Measurements from ENCODE around the gene ARL6IP1.

The ARL6IP1 gene

DNA sequence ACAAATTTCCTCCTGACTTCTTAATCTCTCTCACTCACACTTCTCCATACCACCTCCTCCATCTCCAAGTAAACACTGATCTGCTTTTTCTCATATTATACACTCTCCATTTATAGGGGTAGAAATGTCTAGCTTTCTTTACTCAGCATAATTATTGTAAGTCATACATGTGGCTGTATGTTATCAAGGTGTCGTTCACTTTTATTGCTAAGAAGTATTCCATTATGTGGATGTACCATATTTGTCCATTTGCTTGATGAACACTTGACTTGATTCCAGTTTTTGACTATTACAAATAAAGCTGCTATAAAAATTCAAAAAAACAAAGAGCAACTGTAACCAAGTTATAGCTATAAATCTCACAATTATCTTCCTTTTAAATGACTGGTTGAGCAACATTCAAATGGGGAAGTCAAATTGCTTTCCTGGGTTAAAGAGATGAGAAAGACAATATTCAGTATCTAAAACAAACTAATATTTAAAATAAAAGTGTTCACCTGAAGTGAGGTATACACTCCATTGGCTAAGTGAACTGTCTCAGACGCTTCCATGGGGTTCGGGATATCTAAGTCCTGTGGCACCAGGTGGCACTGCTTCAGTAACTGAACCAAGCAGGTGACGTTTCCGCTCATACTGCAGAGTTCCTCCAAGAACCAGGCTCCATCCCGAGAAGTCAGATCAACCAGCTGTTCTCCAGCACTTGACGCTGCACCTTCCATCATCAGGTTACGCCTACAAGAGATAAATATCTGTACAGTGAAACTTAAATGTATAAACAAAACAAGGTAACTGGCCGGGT, 32.6 kb upstream of the ARL6IP1 start:
- CTCF ChIA-PET, result interaction anchor here (0.9 to 2.9 kb wide), 3 partner anchors 13 to 112 kb away, joined by 3 to 10 read pairs (median 4); partner anchors contain the start of gene ARL6IP1
- TF ChIP-seq ZNF785 (tag by site-specific recombination; IDR thresholded peaks at IDR 0.05) (no peak), ZNF10 (tag by site-specific recombination; IDR thresholded peaks at IDR 0.05) (0 out of 2 replicates have a peak, but pooled peaks have one; percentile 43)
- TF ChIP-seq, protein P1, sequence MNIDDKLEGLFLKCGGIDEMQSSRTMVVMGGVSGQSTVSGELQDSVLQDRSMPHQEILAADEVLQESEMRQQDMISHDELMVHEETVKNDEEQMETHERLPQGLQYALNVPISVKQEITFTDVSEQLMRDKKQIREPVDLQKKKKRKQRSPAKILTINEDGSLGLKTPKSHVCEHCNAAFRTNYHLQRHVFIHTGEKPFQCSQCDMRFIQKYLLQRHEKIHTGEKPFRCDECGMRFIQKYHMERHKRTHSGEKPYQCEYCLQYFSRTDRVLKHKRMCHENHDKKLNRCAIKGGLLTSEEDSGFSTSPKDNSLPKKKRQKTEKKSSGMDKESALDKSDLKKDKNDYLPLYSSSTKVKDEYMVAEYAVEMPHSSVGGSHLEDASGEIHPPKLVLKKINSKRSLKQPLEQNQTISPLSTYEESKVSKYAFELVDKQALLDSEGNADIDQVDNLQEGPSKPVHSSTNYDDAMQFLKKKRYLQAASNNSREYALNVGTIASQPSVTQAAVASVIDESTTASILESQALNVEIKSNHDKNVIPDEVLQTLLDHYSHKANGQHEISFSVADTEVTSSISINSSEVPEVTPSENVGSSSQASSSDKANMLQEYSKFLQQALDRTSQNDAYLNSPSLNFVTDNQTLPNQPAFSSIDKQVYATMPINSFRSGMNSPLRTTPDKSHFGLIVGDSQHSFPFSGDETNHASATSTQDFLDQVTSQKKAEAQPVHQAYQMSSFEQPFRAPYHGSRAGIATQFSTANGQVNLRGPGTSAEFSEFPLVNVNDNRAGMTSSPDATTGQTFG (tag by site-specific recombination; IDR thresholded peaks at IDR 0.05; ENCODE audit: borderline replicate concordance), result no peak
- no peaks in the 10 kb centered on the region for H3K9me3 ChIP-seq (ENCODE audit: control insufficient read depth, insufficient read depth, low read depth, low read length)
- H3K4me1 ChIP-seq (ENCODE audit: control insufficient read depth, insufficient read depth, low read length), result no peaks in the 10 kb centered on the region
- no peak overlapping the region for H3K27ac ChIP-seq (ENCODE audit: extremely low read depth, low read depth, low read length)
- H3K36me3 ChIP-seq (ENCODE audit: control insufficient read depth in 2 of 2, insufficient read depth in 1 of 2, low read length in 2 of 2), result peaks cover 22 to 94% of the 10 kb centered on the region in 2 experiments
- POLR2A ChIA-PET, result interaction anchor here (1.6 kb wide), 1 partner anchor 32 kb away, joined by 5 read pairs; the partner anchor contains the start of gene ARL6IP1
- H3K4me3 ChIP-seq (ENCODE audit: low read depth, low read length), result no peak overlapping the region

- Histone ChIP-seq H3K4me3 (ENCODE audit: low read depth, low read length) (no peak overlapping the region), H3K27ac (ENCODE audit: extremely low read depth, low read depth, low read length) (no peak overlapping the region), H3K36me3 (ENCODE audit: control insufficient read depth in 2 of 2, insufficient read depth in 1 of 2, low read length in 2 of 2) (peaks cover 27 to 94% of the 10 kb centered on the region in 2 experiments), H3K4me1 (ENCODE audit: control insufficient read depth, insufficient read depth, low read length) (no peaks in the 10 kb centered on the region), H3K9me3 (ENCODE audit: control insufficient read depth, insufficient read depth, low read depth, low read length) (no peaks in the 10 kb centered on the region)
- no peak for TF ChIP-seq ZBTB49 (tag by site-specific recombination; IDR thresholded peaks at IDR 0.05; ENCODE audit: low read depth)
- no peak for TF ChIP-seq SP3 (tag by site-specific recombination; IDR thresholded peaks at IDR 0.05)
- TF ChIP-seq ZNF114 (tag by site-specific recombination; IDR thresholded peaks at IDR 0.05), result no peak
- no peak for TF ChIP-seq ZNF423 (tag by site-specific recombination; IDR thresholded peaks at IDR 0.05)
- ChIA-PET CTCF (interaction anchor here (0.5 to 1.0 kb wide), 3 partner anchors 17 to 137 kb away, joined by 3 to 4 read pairs (median 3); no protein-coding TSS in a partner anchor), POLR2A (interaction anchor here (1.0 to 1.6 kb wide), 2 partner anchors 14 to 31 kb away, joined by 4 to 5 read pairs; partner anchors contain the start of gene ARL6IP1)
These were observed 31.3 kb upstream of the ARL6IP1 start for GRCh38 chr16:18832613-18833012.

DNA sequence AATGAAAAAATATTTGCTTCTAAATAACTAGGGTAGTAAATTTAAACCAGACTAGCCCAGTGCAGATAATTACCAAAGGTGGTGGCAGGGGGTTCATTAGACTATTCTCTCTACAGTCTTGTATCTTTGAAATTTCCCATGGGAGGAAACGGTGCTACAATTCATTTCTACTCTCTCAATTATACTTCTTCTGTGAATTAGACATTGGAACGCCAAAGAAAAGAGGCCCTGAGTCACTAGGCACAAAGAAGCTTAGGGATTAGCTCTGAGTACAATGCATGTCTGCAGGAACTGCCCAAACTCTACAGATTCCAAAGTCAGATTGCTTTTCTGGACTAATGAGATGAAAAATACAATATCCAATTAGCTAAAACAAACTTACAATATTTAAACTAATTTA, 30.7 kb upstream of the ARL6IP1 start:
- H3K4me1 ChIP-seq (ENCODE audit: control insufficient read depth, insufficient read depth, low read length), result no peaks in the 10 kb centered on the region
- H3K4me3 ChIP-seq (ENCODE audit: low read depth, low read length), result no peak overlapping the region
- H3K36me3 ChIP-seq (ENCODE audit: control insufficient read depth in 2 of 2, insufficient read depth in 1 of 2, low read length in 2 of 2), result peaks cover 27 to 90% of the 10 kb centered on the region in 2 experiments
- ChIA-PET POLR2A (interaction anchor here (1.4 kb wide), 1 partner anchor 31 kb away, joined by 4 read pairs; the partner anchor contains the start of gene ARL6IP1), CTCF (interaction anchor here (0.5 to 0.7 kb wide), 2 partner anchors 16 to 138 kb away, joined by 3 read pairs; no protein-coding TSS in a partner anchor)
- H3K27ac ChIP-seq (ENCODE audit: extremely low read depth, low read depth, low read length), result no peak overlapping the region
- H3K9me3 ChIP-seq (ENCODE audit: control insufficient read depth, insufficient read depth, low read depth, low read length), result no peaks in the 10 kb centered on the region
- TF ChIP-seq ZNF324 (tag by site-specific recombination; IDR thresholded peaks at IDR 0.05) (no peak), SP2 (tag by site-specific recombination; IDR thresholded peaks at IDR 0.05) (no peak), ZNF19 (tag by site-specific recombination; IDR thresholded peaks at IDR 0.05; ENCODE audit: low read depth) (no peak)

DNA sequence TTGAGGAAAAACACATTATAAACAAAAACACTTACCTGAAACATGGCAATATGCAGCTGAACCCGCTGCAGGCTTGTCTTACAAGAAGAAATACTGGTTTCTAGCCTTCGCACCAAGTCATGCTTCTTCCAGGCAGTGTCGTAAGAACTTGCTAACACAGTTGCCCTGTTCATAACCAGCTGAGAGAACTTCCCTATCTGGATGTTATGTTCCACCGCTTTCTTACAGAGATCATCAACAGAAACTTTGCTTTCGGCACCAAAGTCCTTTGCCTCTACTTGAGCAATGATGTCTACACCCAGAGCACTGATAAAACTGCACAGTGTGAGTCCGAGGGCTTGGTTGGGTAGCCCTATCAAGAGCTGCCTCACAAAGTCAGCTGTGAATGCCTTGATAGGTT, 27.9 kb upstream of the ARL6IP1 start:
- Histone ChIP-seq H3K9me3 (ENCODE audit: control insufficient read depth, insufficient read depth, low read depth, low read length) (no peaks in the 10 kb centered on the region), H3K36me3 (ENCODE audit: control insufficient read depth in 2 of 2, insufficient read depth in 1 of 2, low read length in 2 of 2) (peaks cover 18 to 64% of the 10 kb centered on the region in 2 experiments), H3K4me1 (ENCODE audit: control insufficient read depth, insufficient read depth, low read length) (no peaks in the 10 kb centered on the region), H3K4me3 (ENCODE audit: low read depth, low read length) (no peak overlapping the region), H3K27ac (ENCODE audit: extremely low read depth, low read depth, low read length) (no peak overlapping the region)
- no peak for TF ChIP-seq ZNF423 (tag by site-specific recombination; IDR thresholded peaks at IDR 0.05)
- no peak for TF ChIP-seq WT1 (tag by site-specific recombination; IDR thresholded peaks at IDR 0.05)
- TF ChIP-seq MEIS1 (CRISPR knock-in tag; IDR thresholded peaks at IDR 0.05; ENCODE audit: borderline replicate concordance), result no peak
- no peak for TF ChIP-seq KLF9 (tag by site-specific recombination; IDR thresholded peaks at IDR 0.05; ENCODE audit: low read depth)
- no peak for TF ChIP-seq ZNF776 (tag by site-specific recombination; IDR thresholded peaks at IDR 0.05; ENCODE audit: borderline replicate concordance)
- TF ChIP-seq, protein P2, sequence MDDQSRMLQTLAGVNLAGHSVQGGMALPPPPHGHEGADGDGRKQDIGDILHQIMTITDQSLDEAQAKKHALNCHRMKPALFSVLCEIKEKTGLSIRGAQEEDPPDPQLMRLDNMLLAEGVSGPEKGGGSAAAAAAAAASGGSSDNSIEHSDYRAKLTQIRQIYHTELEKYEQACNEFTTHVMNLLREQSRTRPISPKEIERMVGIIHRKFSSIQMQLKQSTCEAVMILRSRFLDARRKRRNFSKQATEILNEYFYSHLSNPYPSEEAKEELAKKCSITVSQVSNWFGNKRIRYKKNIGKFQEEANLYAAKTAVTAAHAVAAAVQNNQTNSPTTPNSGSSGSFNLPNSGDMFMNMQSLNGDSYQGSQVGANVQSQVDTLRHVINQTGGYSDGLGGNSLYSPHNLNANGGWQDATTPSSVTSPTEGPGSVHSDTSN (CRISPR knock-in tag; IDR thresholded peaks at IDR 0.05), result no peak
- ChIA-PET POLR2A (interaction anchor here (1.4 kb wide), 1 partner anchor 28 kb away, joined by 9 read pairs; the partner anchor contains the start of gene ARL6IP1), CTCF (interaction anchor here (1.1 kb wide), 1 partner anchor 28 kb away, joined by 3 read pairs; the partner anchor contains the start of gene ARL6IP1)
